Measurements from ENCODE around the gene FBH1.

DNA sequence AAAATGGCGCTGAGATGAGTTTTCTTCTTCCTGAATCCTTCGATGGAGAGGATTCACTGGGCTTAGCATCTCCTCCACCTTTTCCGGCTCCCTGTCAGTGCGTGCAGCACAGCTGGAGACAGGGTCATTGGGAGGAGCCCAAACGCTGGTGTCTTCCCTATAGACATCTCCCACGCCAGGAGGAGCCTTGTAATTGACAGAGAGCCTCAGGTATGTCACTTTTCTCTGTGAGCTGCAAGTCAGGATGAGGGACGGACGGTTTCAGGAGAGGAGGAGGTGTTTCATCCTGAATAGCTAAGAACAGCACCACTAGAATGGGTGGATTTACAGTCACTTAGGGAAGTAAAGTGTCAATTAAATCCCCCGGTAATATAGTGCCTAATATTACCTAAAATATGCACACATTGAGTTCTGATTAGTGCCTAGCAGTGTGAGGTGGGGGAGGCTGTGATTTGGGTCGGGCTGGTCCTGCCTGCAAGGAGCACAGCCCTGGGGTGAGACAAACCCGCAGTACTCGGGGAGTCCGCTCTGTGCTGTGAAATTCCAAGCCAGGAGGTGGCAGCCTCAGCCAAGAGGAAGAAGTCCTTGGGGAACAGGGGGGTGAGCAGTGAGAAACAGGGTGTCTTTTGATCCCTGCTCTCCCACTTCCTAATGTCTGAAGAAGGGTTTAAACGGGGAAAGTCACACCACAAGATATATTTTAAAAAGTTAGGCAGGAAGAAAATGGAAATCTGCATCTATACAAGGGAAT, 59.1 kb downstream of the FBH1 start:
- TF ChIP-seq, protein P1, sequence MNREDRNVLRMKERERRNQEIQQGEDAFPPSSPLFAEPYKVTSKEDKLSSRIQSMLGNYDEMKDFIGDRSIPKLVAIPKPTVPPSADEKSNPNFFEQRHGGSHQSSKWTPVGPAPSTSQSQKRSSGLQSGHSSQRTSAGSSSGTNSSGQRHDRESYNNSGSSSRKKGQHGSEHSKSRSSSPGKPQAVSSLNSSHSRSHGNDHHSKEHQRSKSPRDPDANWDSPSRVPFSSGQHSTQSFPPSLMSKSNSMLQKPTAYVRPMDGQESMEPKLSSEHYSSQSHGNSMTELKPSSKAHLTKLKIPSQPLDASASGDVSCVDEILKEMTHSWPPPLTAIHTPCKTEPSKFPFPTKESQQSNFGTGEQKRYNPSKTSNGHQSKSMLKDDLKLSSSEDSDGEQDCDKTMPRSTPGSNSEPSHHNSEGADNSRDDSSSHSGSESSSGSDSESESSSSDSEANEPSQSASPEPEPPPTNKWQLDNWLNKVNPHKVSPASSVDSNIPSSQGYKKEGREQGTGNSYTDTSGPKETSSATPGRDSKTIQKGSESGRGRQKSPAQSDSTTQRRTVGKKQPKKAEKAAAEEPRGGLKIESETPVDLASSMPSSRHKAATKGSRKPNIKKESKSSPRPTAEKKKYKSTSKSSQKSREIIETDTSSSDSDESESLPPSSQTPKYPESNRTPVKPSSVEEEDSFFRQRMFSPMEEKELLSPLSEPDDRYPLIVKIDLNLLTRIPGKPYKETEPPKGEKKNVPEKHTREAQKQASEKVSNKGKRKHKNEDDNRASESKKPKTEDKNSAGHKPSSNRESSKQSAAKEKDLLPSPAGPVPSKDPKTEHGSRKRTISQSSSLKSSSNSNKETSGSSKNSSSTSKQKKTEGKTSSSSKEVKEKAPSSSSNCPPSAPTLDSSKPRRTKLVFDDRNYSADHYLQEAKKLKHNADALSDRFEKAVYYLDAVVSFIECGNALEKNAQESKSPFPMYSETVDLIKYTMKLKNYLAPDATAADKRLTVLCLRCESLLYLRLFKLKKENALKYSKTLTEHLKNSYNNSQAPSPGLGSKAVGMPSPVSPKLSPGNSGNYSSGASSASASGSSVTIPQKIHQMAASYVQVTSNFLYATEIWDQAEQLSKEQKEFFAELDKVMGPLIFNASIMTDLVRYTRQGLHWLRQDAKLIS (CRISPR knock-in tag; IDR thresholded peaks at IDR 0.05), result no peak
- no peak for TF ChIP-seq PTRF (tag; IDR thresholded peaks at IDR 0.05)
- no peak for TF ChIP-seq PHF8 (IDR thresholded peaks at IDR 0.05; ENCODE audit: borderline replicate concordance, low read length)
- TF ChIP-seq TCF7 (IDR thresholded peaks at IDR 0.05; ENCODE audit: borderline replicate concordance), result no peak
- TF ChIP-seq NR3C1 (CRISPR knock-in tag; IDR thresholded peaks at IDR 0.05), result no peak
- TF ChIP-seq, protein P2, sequence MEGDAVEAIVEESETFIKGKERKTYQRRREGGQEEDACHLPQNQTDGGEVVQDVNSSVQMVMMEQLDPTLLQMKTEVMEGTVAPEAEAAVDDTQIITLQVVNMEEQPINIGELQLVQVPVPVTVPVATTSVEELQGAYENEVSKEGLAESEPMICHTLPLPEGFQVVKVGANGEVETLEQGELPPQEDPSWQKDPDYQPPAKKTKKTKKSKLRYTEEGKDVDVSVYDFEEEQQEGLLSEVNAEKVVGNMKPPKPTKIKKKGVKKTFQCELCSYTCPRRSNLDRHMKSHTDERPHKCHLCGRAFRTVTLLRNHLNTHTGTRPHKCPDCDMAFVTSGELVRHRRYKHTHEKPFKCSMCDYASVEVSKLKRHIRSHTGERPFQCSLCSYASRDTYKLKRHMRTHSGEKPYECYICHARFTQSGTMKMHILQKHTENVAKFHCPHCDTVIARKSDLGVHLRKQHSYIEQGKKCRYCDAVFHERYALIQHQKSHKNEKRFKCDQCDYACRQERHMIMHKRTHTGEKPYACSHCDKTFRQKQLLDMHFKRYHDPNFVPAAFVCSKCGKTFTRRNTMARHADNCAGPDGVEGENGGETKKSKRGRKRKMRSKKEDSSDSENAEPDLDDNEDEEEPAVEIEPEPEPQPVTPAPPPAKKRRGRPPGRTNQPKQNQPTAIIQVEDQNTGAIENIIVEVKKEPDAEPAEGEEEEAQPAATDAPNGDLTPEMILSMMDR (IDR thresholded peaks at IDR 0.05 in 2 of 3, conservative IDR thresholded peaks at IDR 0.05 in 1 of 3; ENCODE audit: insufficient read depth in 2 of 3, low read depth in 1 of 3, low read length in 3 of 3), result peak; percentile 85 to 92 (median 90)
- TF ChIP-seq, protein P3, sequence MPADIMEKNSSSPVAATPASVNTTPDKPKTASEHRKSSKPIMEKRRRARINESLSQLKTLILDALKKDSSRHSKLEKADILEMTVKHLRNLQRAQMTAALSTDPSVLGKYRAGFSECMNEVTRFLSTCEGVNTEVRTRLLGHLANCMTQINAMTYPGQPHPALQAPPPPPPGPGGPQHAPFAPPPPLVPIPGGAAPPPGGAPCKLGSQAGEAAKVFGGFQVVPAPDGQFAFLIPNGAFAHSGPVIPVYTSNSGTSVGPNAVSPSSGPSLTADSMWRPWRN (IDR thresholded peaks at IDR 0.05; ENCODE audit: low read depth), result no peak
- TF ChIP-seq, protein P4, sequence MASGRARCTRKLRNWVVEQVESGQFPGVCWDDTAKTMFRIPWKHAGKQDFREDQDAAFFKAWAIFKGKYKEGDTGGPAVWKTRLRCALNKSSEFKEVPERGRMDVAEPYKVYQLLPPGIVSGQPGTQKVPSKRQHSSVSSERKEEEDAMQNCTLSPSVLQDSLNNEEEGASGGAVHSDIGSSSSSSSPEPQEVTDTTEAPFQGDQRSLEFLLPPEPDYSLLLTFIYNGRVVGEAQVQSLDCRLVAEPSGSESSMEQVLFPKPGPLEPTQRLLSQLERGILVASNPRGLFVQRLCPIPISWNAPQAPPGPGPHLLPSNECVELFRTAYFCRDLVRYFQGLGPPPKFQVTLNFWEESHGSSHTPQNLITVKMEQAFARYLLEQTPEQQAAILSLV (tag; IDR thresholded peaks at IDR 0.05), result no peak
- TF ChIP-seq ZNF274 (IDR thresholded peaks at IDR 0.05; ENCODE audit: borderline replicate concordance, low read depth, low read length), result no peak
- TF ChIP-seq, protein P5, sequence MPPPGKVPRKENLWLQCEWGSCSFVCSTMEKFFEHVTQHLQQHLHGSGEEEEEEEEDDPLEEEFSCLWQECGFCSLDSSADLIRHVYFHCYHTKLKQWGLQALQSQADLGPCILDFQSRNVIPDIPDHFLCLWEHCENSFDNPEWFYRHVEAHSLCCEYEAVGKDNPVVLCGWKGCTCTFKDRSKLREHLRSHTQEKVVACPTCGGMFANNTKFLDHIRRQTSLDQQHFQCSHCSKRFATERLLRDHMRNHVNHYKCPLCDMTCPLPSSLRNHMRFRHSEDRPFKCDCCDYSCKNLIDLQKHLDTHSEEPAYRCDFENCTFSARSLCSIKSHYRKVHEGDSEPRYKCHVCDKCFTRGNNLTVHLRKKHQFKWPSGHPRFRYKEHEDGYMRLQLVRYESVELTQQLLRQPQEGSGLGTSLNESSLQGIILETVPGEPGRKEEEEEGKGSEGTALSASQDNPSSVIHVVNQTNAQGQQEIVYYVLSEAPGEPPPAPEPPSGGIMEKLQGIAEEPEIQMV (tag; conservative IDR thresholded peaks at IDR 0.05; ENCODE audit: low read depth), result no peak
- TF ChIP-seq CC2D1A (IDR thresholded peaks at IDR 0.05), result peak; percentile 82; the same call in 1 of the 2 replicates
- TF ChIP-seq MAFF (IDR thresholded peaks at IDR 0.05; ENCODE audit: low read length), result no peak
- TF ChIP-seq CBX8 (IDR thresholded peaks at IDR 0.05; ENCODE audit: borderline replicate concordance, extremely low read depth, low read depth, low read length, poor library complexity, severe bottlenecking), result no peak
- TF ChIP-seq, protein P6, sequence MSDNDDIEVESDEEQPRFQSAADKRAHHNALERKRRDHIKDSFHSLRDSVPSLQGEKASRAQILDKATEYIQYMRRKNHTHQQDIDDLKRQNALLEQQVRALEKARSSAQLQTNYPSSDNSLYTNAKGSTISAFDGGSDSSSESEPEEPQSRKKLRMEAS (CRISPR knock-in tag; IDR thresholded peaks at IDR 0.05), result no peak

All from K562 (cell line).